ENCODE data around the gene VPS33A.
"Not testable (repeated sequence)": the region's sequence is repeated elsewhere in the genome, so short reads cannot be mapped to it uniquely, and the experiment has no call there.

DNA sequence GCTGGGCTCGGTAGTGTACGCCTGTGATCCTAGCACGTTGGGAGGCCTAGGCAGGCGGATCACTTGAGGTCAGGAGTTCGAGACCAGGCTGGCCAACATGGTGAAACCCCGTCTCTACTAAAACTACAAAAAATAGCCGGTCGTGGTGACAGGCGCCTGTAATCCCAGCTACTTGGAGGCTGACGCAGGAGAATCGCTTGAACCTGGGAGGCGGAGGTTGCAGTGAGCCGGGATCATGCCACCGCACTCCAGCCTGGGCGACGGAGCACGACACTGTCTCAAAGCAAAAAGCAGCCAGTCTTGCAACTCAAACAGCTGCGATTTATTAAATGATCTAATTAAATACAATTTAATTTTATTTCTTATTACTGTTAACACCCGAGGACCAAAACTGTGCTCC, 63.5 kb downstream of the VPS33A start:
- TF ChIP-seq, protein P1, sequence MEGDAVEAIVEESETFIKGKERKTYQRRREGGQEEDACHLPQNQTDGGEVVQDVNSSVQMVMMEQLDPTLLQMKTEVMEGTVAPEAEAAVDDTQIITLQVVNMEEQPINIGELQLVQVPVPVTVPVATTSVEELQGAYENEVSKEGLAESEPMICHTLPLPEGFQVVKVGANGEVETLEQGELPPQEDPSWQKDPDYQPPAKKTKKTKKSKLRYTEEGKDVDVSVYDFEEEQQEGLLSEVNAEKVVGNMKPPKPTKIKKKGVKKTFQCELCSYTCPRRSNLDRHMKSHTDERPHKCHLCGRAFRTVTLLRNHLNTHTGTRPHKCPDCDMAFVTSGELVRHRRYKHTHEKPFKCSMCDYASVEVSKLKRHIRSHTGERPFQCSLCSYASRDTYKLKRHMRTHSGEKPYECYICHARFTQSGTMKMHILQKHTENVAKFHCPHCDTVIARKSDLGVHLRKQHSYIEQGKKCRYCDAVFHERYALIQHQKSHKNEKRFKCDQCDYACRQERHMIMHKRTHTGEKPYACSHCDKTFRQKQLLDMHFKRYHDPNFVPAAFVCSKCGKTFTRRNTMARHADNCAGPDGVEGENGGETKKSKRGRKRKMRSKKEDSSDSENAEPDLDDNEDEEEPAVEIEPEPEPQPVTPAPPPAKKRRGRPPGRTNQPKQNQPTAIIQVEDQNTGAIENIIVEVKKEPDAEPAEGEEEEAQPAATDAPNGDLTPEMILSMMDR (conservative IDR thresholded peaks at IDR 0.05; ENCODE audit: low read length): not testable (repeated sequence)
- not testable (repeated sequence) for TF ChIP-seq EZH2phosphoT487 (IDR thresholded peaks at IDR 0.05; ENCODE audit: borderline replicate concordance, low read depth, low read length)
